Measurements from ENCODE around the gene KCNQ1. TPM values are rescaled to one million over a fixed set of nuclear protein-coding genes. Genes with fewer than 3 reads are reported as not detected.

Gene KCNQ1
- total RNA-seq, 1 experiment from 2014 or later: 2.5 TPM

GRCh38 chr11:2461956-2462542 lies 17.2 kb downstream of the KCNQ1 start:
- no peaks in the 10 kb centered on the region for H3K9me3 Mint-ChIP-seq
- no peak for DNase-seq (ENCODE audit: low spot score)
- H3K27me3 Mint-ChIP-seq (ENCODE audit: low read depth): peaks cover 46% of the 10 kb centered on the region
- no peaks in the 10 kb centered on the region for H3K36me3 Mint-ChIP-seq
- CTCF ChIA-PET: no interaction called here
- POLR2A ChIA-PET: no interaction called here
- no peaks in the 10 kb centered on the region for H3K4me1 Mint-ChIP-seq
- no peak overlapping the region for H3K27ac Mint-ChIP-seq
- ATAC-seq: no peak
- no peak overlapping the region for H3K4me3 Mint-ChIP-seq
- TF ChIP-seq IRF1 (CRISPR knock-in tag; IDR thresholded peaks at IDR 0.05) (no peak), KAT7 (CRISPR knock-in tag; IDR thresholded peaks at IDR 0.05; ENCODE audit: borderline replicate concordance) (no peak), GTF2I (CRISPR knock-in tag; conservative IDR thresholded peaks at IDR 0.05) (no peak), E2F5 (CRISPR knock-in tag; IDR thresholded peaks at IDR 0.05) (no peak), ZNF532 (CRISPR knock-in tag; IDR thresholded peaks at IDR 0.05; ENCODE audit: borderline replicate concordance) (no peak), CTCF (IDR thresholded peaks at IDR 0.05) (no peak), CREM (CRISPR knock-in tag; IDR thresholded peaks at IDR 0.05) (no peak), NFATC4 (CRISPR knock-in tag; IDR thresholded peaks at IDR 0.05) (no peak), RORB (CRISPR knock-in tag; IDR thresholded peaks at IDR 0.05) (no peak), TCF7 (CRISPR knock-in tag; IDR thresholded peaks at IDR 0.05; ENCODE audit: low read depth) (no peak), ATF1 (CRISPR knock-in tag; IDR thresholded peaks at IDR 0.05) (no peak), PREB (CRISPR knock-in tag; IDR thresholded peaks at IDR 0.05; ENCODE audit: borderline replicate concordance) (no peak), ZBTB43 (CRISPR knock-in tag; IDR thresholded peaks at IDR 0.05) (no peak), ESRRA (CRISPR knock-in tag; IDR thresholded peaks at IDR 0.05; ENCODE audit: borderline replicate concordance) (no peak)

- Mint-ChIP-seq H3K27ac (no peak overlapping the region), H3K4me3 (no peak overlapping the region), H3K9me3 (no peaks in the 10 kb centered on the region), H3K4me1 (no peaks in the 10 kb centered on the region), H3K27me3 (ENCODE audit: low read depth) (peaks cover 41% of the 10 kb centered on the region), H3K36me3 (no peaks in the 10 kb centered on the region)
- POLR2A ChIA-PET: no interaction called here
- CTCF ChIA-PET: no interaction called here
- ATAC-seq (no peak), DNase-seq (ENCODE audit: low spot score) (no peak)
- no peak for TF ChIP-seq PRRX2 (CRISPR knock-in tag; IDR thresholded peaks at IDR 0.05)
- no peak for TF ChIP-seq AFF4 (CRISPR knock-in tag; IDR thresholded peaks at IDR 0.05; ENCODE audit: borderline replicate concordance)
- no peak for TF ChIP-seq ATF6 (CRISPR knock-in tag; IDR thresholded peaks at IDR 0.05)
- TF ChIP-seq NR1H2 (CRISPR knock-in tag; IDR thresholded peaks at IDR 0.05): no peak
These were observed 17.8 kb downstream of the KCNQ1 start for GRCh38 chr11:2462543-2462985.

All from WTC11 (cell line).